Measurements from ENCODE around the gene DENND1C.

DENND1C gene

DNA sequence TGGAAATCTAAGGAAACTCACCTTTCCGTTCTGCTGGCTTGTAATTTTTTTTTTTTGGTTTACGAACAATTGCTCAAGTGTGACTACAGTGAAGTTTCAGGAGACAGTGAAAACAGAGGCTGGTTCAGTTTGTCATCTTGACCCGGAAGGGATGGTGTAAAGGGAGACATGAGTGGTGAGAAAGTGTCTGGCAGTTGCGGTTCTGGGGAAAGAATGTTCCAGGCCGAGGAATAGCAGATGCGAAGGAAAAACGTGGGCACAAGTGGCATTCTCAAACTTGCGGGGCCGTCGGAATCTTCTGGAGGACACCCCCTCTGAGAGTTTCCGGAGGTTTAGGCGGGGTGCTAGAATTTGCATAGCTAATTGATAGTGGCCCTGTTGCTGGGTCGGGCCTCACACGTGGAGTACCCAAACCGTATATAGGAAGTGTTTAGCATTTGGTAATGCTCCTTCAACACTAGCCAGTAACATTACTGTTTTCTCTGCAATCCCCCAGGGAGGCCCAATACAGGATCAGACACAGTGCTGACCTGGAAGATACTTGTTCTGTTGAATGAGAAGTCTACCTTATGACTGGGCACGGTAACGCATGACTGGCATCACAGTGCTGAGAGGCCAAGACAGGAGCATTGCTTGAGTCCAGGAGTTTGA lies 46.4 kb upstream of the DENND1C start:
- Histone ChIP-seq H3K9me2 (replicated peaks; ENCODE audit: low read depth, low read length) (no peaks in the 10 kb centered on the region), H3K9ac (ENCODE audit: low read depth, low read length, poor library complexity, severe bottlenecking) (no peak overlapping the region), H3K27me3 (ENCODE audit: insufficient read depth, low read length, poor library complexity, severe bottlenecking) (peaks cover 28% of the 10 kb centered on the region), H4K20me1 (ENCODE audit: insufficient read depth, low read length, poor library complexity, severe bottlenecking) (no peaks in the 10 kb centered on the region), H3K4me2 (ENCODE audit: low read depth, low read length, poor library complexity, severe bottlenecking) (no peak overlapping the region), H3K36me3 (ENCODE audit: insufficient read depth, low read length) (no peaks in the 10 kb centered on the region), H3K9me3 (ENCODE audit: insufficient read depth, low read depth, low read length) (no peaks in the 10 kb centered on the region), H3K4me1 (ENCODE audit: insufficient read depth, low read length, poor library complexity, severe bottlenecking) (peaks cover 6% of the 10 kb centered on the region), H3K4me3 (ENCODE audit: low read length, poor library complexity, severe bottlenecking) (no peak overlapping the region), H2AFZ (ENCODE audit: low read length) (no peak overlapping the region), H3F3A (ENCODE audit: low read depth) (no peaks in the 10 kb centered on the region), H3K79me2 (ENCODE audit: insufficient read depth, low read length) (no peaks in the 10 kb centered on the region)
- TF ChIP-seq, protein P1, sequence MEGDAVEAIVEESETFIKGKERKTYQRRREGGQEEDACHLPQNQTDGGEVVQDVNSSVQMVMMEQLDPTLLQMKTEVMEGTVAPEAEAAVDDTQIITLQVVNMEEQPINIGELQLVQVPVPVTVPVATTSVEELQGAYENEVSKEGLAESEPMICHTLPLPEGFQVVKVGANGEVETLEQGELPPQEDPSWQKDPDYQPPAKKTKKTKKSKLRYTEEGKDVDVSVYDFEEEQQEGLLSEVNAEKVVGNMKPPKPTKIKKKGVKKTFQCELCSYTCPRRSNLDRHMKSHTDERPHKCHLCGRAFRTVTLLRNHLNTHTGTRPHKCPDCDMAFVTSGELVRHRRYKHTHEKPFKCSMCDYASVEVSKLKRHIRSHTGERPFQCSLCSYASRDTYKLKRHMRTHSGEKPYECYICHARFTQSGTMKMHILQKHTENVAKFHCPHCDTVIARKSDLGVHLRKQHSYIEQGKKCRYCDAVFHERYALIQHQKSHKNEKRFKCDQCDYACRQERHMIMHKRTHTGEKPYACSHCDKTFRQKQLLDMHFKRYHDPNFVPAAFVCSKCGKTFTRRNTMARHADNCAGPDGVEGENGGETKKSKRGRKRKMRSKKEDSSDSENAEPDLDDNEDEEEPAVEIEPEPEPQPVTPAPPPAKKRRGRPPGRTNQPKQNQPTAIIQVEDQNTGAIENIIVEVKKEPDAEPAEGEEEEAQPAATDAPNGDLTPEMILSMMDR (conservative IDR thresholded peaks at IDR 0.05; ENCODE audit: low read length) = no peak
- TF ChIP-seq EZH2phosphoT487 (IDR thresholded peaks at IDR 0.05; ENCODE audit: borderline replicate concordance) = no peak

DNA sequence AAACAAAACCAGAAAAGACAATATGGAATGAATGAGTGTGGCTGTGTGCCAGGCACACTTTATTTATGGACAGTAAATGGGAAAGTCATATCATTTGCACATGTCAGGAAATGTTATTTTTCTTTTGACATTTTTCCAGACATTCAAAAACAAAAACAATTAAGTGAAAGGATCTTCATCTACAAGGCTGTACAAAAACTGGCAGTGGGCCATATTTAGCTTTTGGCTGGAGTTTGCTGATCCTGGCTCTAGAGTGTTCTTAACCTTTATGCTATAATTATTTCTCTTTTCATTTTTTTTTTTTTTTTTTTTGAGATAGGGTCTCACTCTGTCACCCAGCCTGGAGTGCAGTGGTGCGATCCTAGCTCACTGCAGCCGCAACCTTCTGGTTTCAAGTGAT lies 42.7 kb upstream of the DENND1C start:
- H3K27me3 ChIP-seq (ENCODE audit: insufficient read depth, low read length, poor library complexity, severe bottlenecking) = peaks cover under 1% of the 10 kb centered on the region
- TF ChIP-seq, protein P1 (conservative IDR thresholded peaks at IDR 0.05; ENCODE audit: low read length) = no peak
- no peak for TF ChIP-seq EZH2phosphoT487 (IDR thresholded peaks at IDR 0.05; ENCODE audit: borderline replicate concordance)
- no peaks in the 10 kb centered on the region for H3K36me3 ChIP-seq (ENCODE audit: insufficient read depth, low read length)
- H3K9ac ChIP-seq (ENCODE audit: low read depth, low read length, poor library complexity, severe bottlenecking) = no peak overlapping the region
- H3K4me2 ChIP-seq (ENCODE audit: low read depth, low read length, poor library complexity, severe bottlenecking) = no peak overlapping the region
- H3K79me2 ChIP-seq (ENCODE audit: insufficient read depth, low read length) = no peaks in the 10 kb centered on the region
- H3K4me1 ChIP-seq (ENCODE audit: insufficient read depth, low read length, poor library complexity, severe bottlenecking) = peaks cover 3% of the 10 kb centered on the region
- no peak overlapping the region for H2AFZ ChIP-seq (ENCODE audit: low read length)
- no peak overlapping the region for H3K4me3 ChIP-seq (ENCODE audit: low read length, poor library complexity, severe bottlenecking)
- no peaks in the 10 kb centered on the region for H3K9me2 ChIP-seq (replicated peaks; ENCODE audit: low read depth, low read length)
- no peaks in the 10 kb centered on the region for H4K20me1 ChIP-seq (ENCODE audit: insufficient read depth, low read length, poor library complexity, severe bottlenecking)
- H3K9me3 ChIP-seq (ENCODE audit: insufficient read depth, low read depth, low read length) = no peaks in the 10 kb centered on the region
- no peaks in the 10 kb centered on the region for H3F3A ChIP-seq (ENCODE audit: low read depth)

DNA sequence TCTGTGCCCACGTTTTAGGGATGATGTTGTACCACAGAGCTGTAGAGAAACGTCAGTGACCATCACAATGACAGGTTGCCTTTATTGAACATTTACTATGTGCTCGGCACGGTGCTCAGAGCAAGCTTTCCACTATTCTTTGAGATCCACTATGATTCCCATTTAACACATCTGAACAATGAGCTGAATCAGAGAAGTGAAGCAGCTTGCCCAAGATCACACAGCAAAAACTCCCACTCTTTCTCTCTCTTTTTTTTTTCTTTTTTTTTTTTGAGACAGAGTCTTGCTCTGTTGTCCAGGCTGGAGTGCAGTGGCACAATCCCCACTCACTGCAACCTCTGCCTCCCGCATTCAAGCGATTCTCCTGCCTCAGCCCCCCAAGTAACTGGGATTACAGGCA lies 41.1 kb upstream of the DENND1C start:
- no peaks in the 10 kb centered on the region for H3K79me2 ChIP-seq (ENCODE audit: insufficient read depth, low read length)
- no peaks in the 10 kb centered on the region for H3K9me3 ChIP-seq (ENCODE audit: insufficient read depth, low read depth, low read length)
- no peaks in the 10 kb centered on the region for H3K9me2 ChIP-seq (replicated peaks; ENCODE audit: low read depth, low read length)
- TF ChIP-seq EZH2phosphoT487 (IDR thresholded peaks at IDR 0.05; ENCODE audit: borderline replicate concordance) = no peak
- TF ChIP-seq, protein P1 (conservative IDR thresholded peaks at IDR 0.05; ENCODE audit: low read length) = no peak
- H3K36me3 ChIP-seq (ENCODE audit: insufficient read depth, low read length) = no peaks in the 10 kb centered on the region
- H3K4me2 ChIP-seq (ENCODE audit: low read depth, low read length, poor library complexity, severe bottlenecking) = no peak overlapping the region
- H4K20me1 ChIP-seq (ENCODE audit: insufficient read depth, low read length, poor library complexity, severe bottlenecking) = no peaks in the 10 kb centered on the region
- H3K4me3 ChIP-seq (ENCODE audit: low read length, poor library complexity, severe bottlenecking) = no peak overlapping the region
- H3K27me3 ChIP-seq (ENCODE audit: insufficient read depth, low read length, poor library complexity, severe bottlenecking) = no peaks in the 10 kb centered on the region
- H2AFZ ChIP-seq (ENCODE audit: low read length) = no peak overlapping the region
- H3K4me1 ChIP-seq (ENCODE audit: insufficient read depth, low read length, poor library complexity, severe bottlenecking) = peaks cover 10% of the 10 kb centered on the region
- no peak overlapping the region for H3K9ac ChIP-seq (ENCODE audit: low read depth, low read length, poor library complexity, severe bottlenecking)
- no peaks in the 10 kb centered on the region for H3F3A ChIP-seq (ENCODE audit: low read depth)

Measured in Loucy (cell line).